Stimulated activated naive B cell treated with anti-CD40 and anti-IgM and Interleukin-4, amounts not matched to agents 10 μg/mL and 1 μg/mL and 100 μg/mL, for 72 hours (primary cell): Measurements from ENCODE around the gene SLC25A34.

Source experiments
- ATAC-seq, 2 donors: fragments of 150-1000 bp; cut with Tn5 transposase; replicated peaks; 2 replicates each; pipeline ENCODE4 v1.10.0; 2021; ENCODE audit warnings: moderate library complexity in 1 of 2
- DNase-seq: peaks from one replicate; pipeline ENCODE4 v3.0.0; 2021
- H3K27ac Mint-ChIP-seq: one replicate; pipeline ENCODE4 v1.8.0; 2022; ENCODE audit warnings: mild to moderate bottlenecking, mixed read lengths
- H3K27me3 Mint-ChIP-seq, 2 donors: one replicate each; pipeline ENCODE4 v1.8.0; 2022; ENCODE audit warnings: mixed read lengths in 2 of 2
- H3K36me3 Mint-ChIP-seq, 2 donors: one replicate each; pipeline ENCODE4 v1.8.0; 2022; ENCODE audit warnings: mixed read lengths in 2 of 2, mild to moderate bottlenecking in 1 of 2
- H3K4me1 Mint-ChIP-seq, 2 donors: one replicate each; pipeline ENCODE4 v1.8.0; 2022; ENCODE audit warnings: mixed read lengths in 2 of 2, mild to moderate bottlenecking in 1 of 2
- H3K4me3 Mint-ChIP-seq, 2 donors: one replicate each; pipeline ENCODE4 v1.8.0; 2022; ENCODE audit warnings: mild to moderate bottlenecking in 2 of 2, mixed read lengths in 2 of 2, moderate library complexity in 1 of 2
- H3K9me3 Mint-ChIP-seq, 2 donors: one replicate each; pipeline ENCODE4 v1.8.0; 2022; ENCODE audit warnings: mixed read lengths in 2 of 2, mild to moderate bottlenecking in 1 of 2

Gene SLC25A34

GRCh38 chr1:15704526-15705183 is 31.4 kb upstream of the SLC25A34 start:
- no peaks in the 10 kb centered on the region for H3K27me3 Mint-ChIP-seq
- H3K27ac Mint-ChIP-seq: no peak overlapping the region
- peaks cover 25 to 49% of the 10 kb centered on the region in 2 donors for H3K4me1 Mint-ChIP-seq
- no peak for DNase-seq
- peaks cover 18 to 44% of the 10 kb centered on the region in 2 donors for H3K36me3 Mint-ChIP-seq
- H3K9me3 Mint-ChIP-seq: no peaks in the 10 kb centered on the region
- no peak overlapping the region for H3K4me3 Mint-ChIP-seq
- no peak for ATAC-seq

- Mint-ChIP-seq H3K27me3 (no peaks in the 10 kb centered on the region), H3K9me3 (no peaks in the 10 kb centered on the region), H3K4me3 (no peak overlapping the region), H3K4me1 (peaks cover 25 to 47% of the 10 kb centered on the region in 2 donors), H3K36me3 (peaks cover 18 to 44% of the 10 kb centered on the region in 2 donors), H3K27ac (peak overlapping the region; percentile 42)
- no peak for DNase-seq
- no peak for ATAC-seq
These were observed 30.9 kb upstream of the SLC25A34 start for GRCh38 chr1:15705184-15705566.

GRCh38 chr1:15706751-15707150 is 29.3 kb upstream of the SLC25A34 start:
- peaks cover 15 to 42% of the 10 kb centered on the region in 2 donors for H3K36me3 Mint-ChIP-seq
- no peak overlapping the region for H3K27ac Mint-ChIP-seq
- H3K27me3 Mint-ChIP-seq: no peaks in the 10 kb centered on the region
- DNase-seq: no peak
- H3K9me3 Mint-ChIP-seq: no peaks in the 10 kb centered on the region
- ATAC-seq: no peak
- H3K4me3 Mint-ChIP-seq: no peak overlapping the region
- peaks cover 25 to 44% of the 10 kb centered on the region in 2 donors for H3K4me1 Mint-ChIP-seq

- ATAC-seq (no peak), DNase-seq (no peak)
- no peaks in the 10 kb centered on the region for H3K27me3 Mint-ChIP-seq
- peaks cover 15 to 37% of the 10 kb centered on the region in 2 donors for H3K36me3 Mint-ChIP-seq
- peaks cover 24 to 49% of the 10 kb centered on the region in 2 donors for H3K4me1 Mint-ChIP-seq
- no peak overlapping the region for H3K4me3 Mint-ChIP-seq
- H3K9me3 Mint-ChIP-seq: no peaks in the 10 kb centered on the region
- H3K27ac Mint-ChIP-seq: no peak overlapping the region
These were observed 28.7 kb upstream of the SLC25A34 start for GRCh38 chr1:15707239-15707925.

GRCh38 chr1:15708486-15709137 is 27.4 kb upstream of the SLC25A34 start:
- ATAC-seq (no peak), DNase-seq (no peak)
- no peak overlapping the region for H3K4me3 Mint-ChIP-seq
- peaks cover 17 to 29% of the 10 kb centered on the region in 2 donors for H3K36me3 Mint-ChIP-seq
- H3K4me1 Mint-ChIP-seq: peaks cover 17 to 45% of the 10 kb centered on the region in 2 donors
- H3K9me3 Mint-ChIP-seq: no peaks in the 10 kb centered on the region
- H3K27ac Mint-ChIP-seq: no peak overlapping the region
- H3K27me3 Mint-ChIP-seq: no peaks in the 10 kb centered on the region

GRCh38 chr1:15709226-15709625 is 26.8 kb upstream of the SLC25A34 start:
- H3K4me3 Mint-ChIP-seq: no peak overlapping the region

GRCh38 chr1:15712168-15712567 is 23.9 kb upstream of the SLC25A34 start:
- DNase-seq (no peak), ATAC-seq (peak in 1 of 2 donors; percentile 44)
- no peak overlapping the region for H3K4me3 Mint-ChIP-seq
- no peak overlapping the region for H3K27ac Mint-ChIP-seq
- peaks cover 14 to 16% of the 10 kb centered on the region in 2 donors for H3K36me3 Mint-ChIP-seq
- peaks cover 7 to 16% of the 10 kb centered on the region in 2 donors for H3K4me1 Mint-ChIP-seq
- no peaks in the 10 kb centered on the region for H3K9me3 Mint-ChIP-seq
- no peaks in the 10 kb centered on the region for H3K27me3 Mint-ChIP-seq

More at GRCh38 chr1:15709226-15709625, 26.8 kb upstream of the SLC25A34 start:
- Mint-ChIP-seq H3K36me3 (peaks cover 17 to 27% of the 10 kb centered on the region in 2 donors), H3K4me1 (peaks cover 13 to 38% of the 10 kb centered on the region in 2 donors), H3K9me3 (no peaks in the 10 kb centered on the region), H3K27ac (no peak overlapping the region), H3K27me3 (no peaks in the 10 kb centered on the region)
- no peak for ATAC-seq
- DNase-seq: no peak

GRCh38 chr1:15714406-15715136 is 21.5 kb upstream of the SLC25A34 start:
- no peak overlapping the region for H3K4me3 Mint-ChIP-seq
- peaks cover 4 to 18% of the 10 kb centered on the region in 2 donors for H3K4me1 Mint-ChIP-seq
- H3K9me3 Mint-ChIP-seq: no peaks in the 10 kb centered on the region
- H3K27ac Mint-ChIP-seq: peak overlapping the region; percentile 14
- ATAC-seq (no peak), DNase-seq (no peak)
- no peaks in the 10 kb centered on the region for H3K27me3 Mint-ChIP-seq
- H3K36me3 Mint-ChIP-seq: peaks cover 13 to 27% of the 10 kb centered on the region in 2 donors

- H3K27ac Mint-ChIP-seq: no peak overlapping the region
- ATAC-seq: no peak
- DNase-seq: no peak
- peaks cover 2 to 11% of the 10 kb centered on the region in 2 donors for H3K4me1 Mint-ChIP-seq
- no peak overlapping the region for H3K4me3 Mint-ChIP-seq
- H3K27me3 Mint-ChIP-seq: no peaks in the 10 kb centered on the region
- H3K9me3 Mint-ChIP-seq: no peaks in the 10 kb centered on the region
- H3K36me3 Mint-ChIP-seq: peaks cover 18 to 41% of the 10 kb centered on the region in 2 donors
These were observed 18.5 kb upstream of the SLC25A34 start for GRCh38 chr1:15717418-15718125.

- no peak for DNase-seq
- Mint-ChIP-seq H3K9me3 (no peaks in the 10 kb centered on the region), H3K27ac (no peak overlapping the region), H3K4me1 (peaks cover 2 to 7% of the 10 kb centered on the region in 2 donors), H3K27me3 (no peaks in the 10 kb centered on the region), H3K36me3 (peaks cover 21 to 46% of the 10 kb centered on the region in 2 donors), H3K4me3 (no peak overlapping the region)
- ATAC-seq: no peak
These were observed 17.9 kb upstream of the SLC25A34 start for GRCh38 chr1:15718199-15718601.

GRCh38 chr1:15719381-15720120 is 16.5 kb upstream of the SLC25A34 start:
- Mint-ChIP-seq H3K27ac (no peak overlapping the region), H3K9me3 (no peaks in the 10 kb centered on the region)

GRCh38 chr1:15720861-15721260 is 15.2 kb upstream of the SLC25A34 start:
- Mint-ChIP-seq H3K36me3 (peaks cover 27 to 50% of the 10 kb centered on the region in 2 donors), H3K9me3 (no peaks in the 10 kb centered on the region), H3K27me3 (no peaks in the 10 kb centered on the region), H3K4me3 (no peak overlapping the region), H3K4me1 (peaks cover 0 to 5% of the 10 kb centered on the region in 2 donors), H3K27ac (peak overlapping the region; percentile 37)
- DNase-seq: no peak
- no peak for ATAC-seq

More at GRCh38 chr1:15719381-15720120, 16.5 kb upstream of the SLC25A34 start:
- H3K36me3 Mint-ChIP-seq: peaks cover 24 to 43% of the 10 kb centered on the region in 2 donors
- H3K27me3 Mint-ChIP-seq: no peaks in the 10 kb centered on the region
- no peak overlapping the region for H3K4me3 Mint-ChIP-seq
- H3K4me1 Mint-ChIP-seq: peaks cover 0 to 5% of the 10 kb centered on the region in 2 donors
- DNase-seq (no peak), ATAC-seq (no peak)

- DNase-seq: no peak
- Mint-ChIP-seq H3K27ac (no peak overlapping the region), H3K9me3 (no peaks in the 10 kb centered on the region), H3K27me3 (no peaks in the 10 kb centered on the region), H3K36me3 (peaks cover 30 to 53% of the 10 kb centered on the region in 2 donors), H3K4me1 (peaks cover 0 to 5% of the 10 kb centered on the region in 2 donors), H3K4me3 (no peak overlapping the region)
- ATAC-seq: no peak
These were observed 13.6 kb upstream of the SLC25A34 start for GRCh38 chr1:15722411-15722810.
